K562 (cell line): Measurements from ENCODE around the gene ABCA3. TPM values are rescaled to one million over a fixed set of nuclear protein-coding genes. Genes with fewer than 3 reads are reported as not detected.

Source experiments
- ATF1 ChIP-seq, 2 experiments: fragments of 450-650 bp in 1 of 2; IDR thresholded peaks; 2 replicates each; pipeline ENCODE4 v1.6.1; 2016; ENCODE audit warnings: missing compliant biosample characterization in 1 of 2, missing genetic modification characterization in 1 of 2
- CBX1 ChIP-seq: sonication (generic); IDR thresholded peaks from 2 replicates; pipeline ENCODE4 v1.6.1; 2016; ENCODE audit warnings: antibody characterized with exemption, low read depth, mild to moderate bottlenecking
- CHD4 ChIP-seq: fragments of 200-600 bp; sonication (generic); IDR thresholded peaks from 3 replicates; pipeline ENCODE4 v1.6.1; 2012; ENCODE audit warnings: low read depth, mild to moderate bottlenecking, mixed read lengths, low read length, inconsistent platforms; ENCODE audit not compliant: insufficient read depth, insufficient replicate concordance, poor library complexity, severe bottlenecking
- CREBBP ChIP-seq: IDR thresholded peaks from one replicate; pipeline ENCODE4 v1.6.1; 2012; ENCODE audit warnings: low read depth, mild to moderate bottlenecking, control low read depth, inconsistent platforms, low read length
- CSDE1 ChIP-seq, 2 experiments: fragments of 450-650 bp; IDR thresholded peaks; 2 replicates each; pipeline ENCODE4 v1.6.1; 2016; ENCODE audit warnings: mild to moderate bottlenecking in 1 of 2
- FOXA1 ChIP-seq: fragments of 450-650 bp; IDR thresholded peaks from 2 replicates; pipeline ENCODE4 v1.6.1; 2016; ENCODE audit warnings: mild to moderate bottlenecking, borderline replicate concordance
- FOXK1 ChIP-seq: sonication (generic); formaldehyde crosslinking; IDR thresholded peaks from 2 replicates; pipeline ENCODE4 v1.8.0; 2022; ENCODE audit warnings: missing genetic modification reagents, mild to moderate bottlenecking, borderline replicate concordance
- IRF1 ChIP-seq: sonication (generic); formaldehyde crosslinking; IDR thresholded peaks from 2 replicates; pipeline ENCODE4 v1.8.0; 2022; ENCODE audit warnings: missing genetic modification reagents, mild to moderate bottlenecking, borderline replicate concordance
- MIER1 ChIP-seq: fragments of 450-650 bp; IDR thresholded peaks from 2 replicates; pipeline ENCODE4 v1.6.1; 2016; ENCODE audit warnings: antibody characterized with exemption, mild to moderate bottlenecking, low read depth
- NBN ChIP-seq: fragments of 450-650 bp; IDR thresholded peaks from 2 replicates; pipeline ENCODE4 v1.6.1; 2016; ENCODE audit warnings: low read depth, mild to moderate bottlenecking
- PCBP1 ChIP-seq: fragments of 200-400 bp; formaldehyde crosslinking; IDR thresholded peaks from 2 replicates; pipeline ENCODE4 v1.6.1; 2018; ENCODE audit warnings: mild to moderate bottlenecking, low read depth, low read length; ENCODE audit not compliant: poor library complexity, severe bottlenecking
- POLR2H ChIP-seq: IDR thresholded peaks from 2 replicates; pipeline ENCODE4 v1.6.1; 2016; ENCODE audit warnings: missing genetic modification characterization, low read depth, mild to moderate bottlenecking, control low read depth, missing compliant biosample characterization, moderate library complexity
- SMAD3 ChIP-seq: fragments of 450-650 bp; formaldehyde crosslinking; conservative IDR thresholded peaks from 2 replicates; pipeline ENCODE4 v1.4.0; 2020; ENCODE audit warnings: mild to moderate bottlenecking
- SMARCA4 ChIP-seq: fragments of 450-650 bp; IDR thresholded peaks from 2 replicates; pipeline ENCODE4 v1.6.1; 2016
- SMARCB1 ChIP-seq: IDR thresholded peaks from 2 replicates; pipeline ENCODE4 v1.6.1; 2011; ENCODE audit warnings: improper control_type of control experiment, low read depth; ENCODE audit not compliant: insufficient read length
- SUPT5H ChIP-seq: fragments of 450-650 bp; IDR thresholded peaks from 2 replicates; pipeline ENCODE4 v1.6.1; 2016
- TAF7 ChIP-seq: fragments of 450-650 bp; IDR thresholded peaks from 2 replicates; pipeline ENCODE4 v1.6.1; 2016; ENCODE audit warnings: missing genetic modification characterization, missing compliant biosample characterization
- TCF7 ChIP-seq: sonication (generic); IDR thresholded peaks from 2 replicates; pipeline ENCODE4 v1.6.1; 2016; ENCODE audit warnings: antibody characterized with exemption, borderline replicate concordance
- TEAD2 ChIP-seq: fragments of 450-650 bp; IDR thresholded peaks from 2 replicates; pipeline ENCODE4 v1.6.1; 2016; ENCODE audit warnings: missing genetic modification characterization, control low read depth, missing compliant biosample characterization
- TRIM28 ChIP-seq: fragments of 450-650 bp; IDR thresholded peaks from 2 replicates; pipeline ENCODE4 v1.6.1; 2017
- TSC22D4 ChIP-seq: fragments of 450-650 bp; IDR thresholded peaks from 2 replicates; pipeline ENCODE4 v1.6.1; 2016; ENCODE audit warnings: missing genetic modification characterization, missing biosample characterization, control low read depth
- WHSC1 ChIP-seq: IDR thresholded peaks from one replicate; pipeline ENCODE4 v1.6.1; 2012; ENCODE audit warnings: low read length, control low read depth, inconsistent platforms
- ZBTB34 ChIP-seq: fragments of 250-450 bp; sonication (Bioruptor Pico); IDR thresholded peaks from 2 replicates; pipeline ENCODE4 v1.8.0; 2021; ENCODE audit warnings: mild to moderate bottlenecking, moderate library complexity
- ZNF224 ChIP-seq: sonication (generic); formaldehyde crosslinking; IDR thresholded peaks from 2 replicates; pipeline ENCODE4 v1.8.0; 2022; ENCODE audit warnings: mild to moderate bottlenecking, missing genetic modification reagents
- ZNF23 ChIP-seq: fragments of 250-450 bp; sonication (Bioruptor Pico); IDR thresholded peaks from 2 replicates; pipeline ENCODE4 v1.4.0; 2020; ENCODE audit warnings: mild to moderate bottlenecking
- polyA plus RNA-seq, 8 experiments: library from polyadenylated mRNA; depleted of rRNA in 4 of 8; stranded (reverse) in 5 of 8; unstranded in 3 of 8; fragments of >200 nt; fragmentation: Nextera tagmentation in 2 of 8; fragmentation: Illumina TruSeq in 1 of 8; extraction: Ambion mirVana in 2 of 8; extraction: Trizol in 1 of 8; gene quantifications; 2 replicates each; pipeline versions ENCODE4 v1.2.1 to v1.2.3, GENCODE V29; 2011 to 2014; ENCODE audit warnings: inconsistent platforms in 1 of 8, missing spikeins in 1 of 8
- total RNA-seq, 7 experiments: library from RNA; depleted of rRNA in 6 of 7; stranded (reverse); fragments of >200 nt in 6 of 7; fragmentation: Illumina TruSeq in 2 of 7; extraction: Trizol in 2 of 7; gene quantifications; 2 replicates each; pipeline versions ENCODE4 v1.2.1 to v1.2.3, GENCODE V29; 2011 to 2021; ENCODE audit warnings: low replicate concordance in 1 of 7

Gene ABCA3
- total and polyA plus RNA-seq, 9 of the 15 experiments (the other 6 are each of a cell fraction or from before 2014, with no cell fraction given), result 0.66 to 23.7 (median 6.9) TPM

- TF ChIP-seq FOXA1 (no peak), TAF7 (tag) (peak; percentile 76; the same call in 1 of the 2 replicates), IRF1 (CRISPR knock-in tag) (no peak), SMAD3 (CRISPR knock-in tag) (no peak), ATF1 (CRISPR knock-in tag; IDR thresholded peaks at IDR 0.05) (no peak), ATF1 (tag; IDR thresholded peaks at IDR 0.05) (peak; percentile 63), TEAD2 (no peak), WHSC1 (no peak), TCF7 (no peak), TSC22D4 (tag) (no peak), MIER1 (no peak), CSDE1 (IDR thresholded peaks at IDR 0.05) (no peak), ZNF23 (no peak), SMARCB1 (no peak), POLR2H (tag) (peak; percentile 90), CBX1 (peak; percentile 47; the same call in 1 of the 2 replicates), TRIM28 (no peak), SMARCA4 (0 out of 2 replicates have a peak, but pooled peaks have one; percentile 27), NBN (no peak; the same call in 1 of the 2 replicates), ZNF224 (CRISPR knock-in tag) (no peak), PCBP1 (peak; percentile 94), ZBTB34 (no peak), CHD4 (peak; percentile 29), SUPT5H (peak; percentile 79), FOXK1 (CRISPR knock-in tag) (no peak), CREBBP (no peak)
- TF ChIP-seq, all 486 proteins: peak for 160
Measured at GRCh38 chr16:2251296-2252111, 89.0 kb downstream of the ABCA3 start, which contains the start of gene ECI1 (continued).
